HG02571 (cell line): ENCODE data around the gene B3GNT8.
"Not testable (repeated sequence)": the region's sequence is repeated elsewhere in the genome, so short reads cannot be mapped to it uniquely, and the experiment has no call there.

ENCODE experiments used
- ATAC-seq: cut with Tn5 transposase; IDR thresholded peaks from one replicate; pipeline ENCODE4 v1.9.1; 2021; ENCODE audit warnings: mild to moderate bottlenecking, moderate library complexity; ENCODE audit not compliant: unreplicated experiment

B3GNT8 gene

DNA sequence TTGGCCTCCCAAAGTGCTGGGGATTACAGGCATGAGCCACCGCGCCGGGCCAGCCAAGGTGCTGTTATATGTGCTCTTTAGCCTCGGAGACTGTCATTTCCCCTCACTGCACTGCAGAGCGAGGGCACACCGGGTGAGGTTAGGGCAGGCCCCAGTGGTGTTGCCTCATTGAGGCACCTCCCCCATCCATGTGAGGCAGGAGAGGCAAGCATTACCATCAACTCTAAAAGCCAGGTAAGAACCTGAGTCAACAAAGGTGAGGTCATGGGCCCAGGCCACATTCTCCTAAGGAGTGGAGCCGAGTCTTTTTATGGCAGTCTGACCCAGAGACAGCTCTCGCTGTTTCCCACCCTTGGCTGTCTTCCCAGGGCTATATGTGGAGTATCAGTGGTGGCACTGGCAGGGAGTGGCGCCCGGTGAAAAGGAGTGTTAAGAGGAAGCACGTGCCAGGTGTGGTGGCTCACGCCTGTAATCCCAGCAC is 10.9 kb downstream of the B3GNT8 start:
- ATAC-seq = no peak

DNA sequence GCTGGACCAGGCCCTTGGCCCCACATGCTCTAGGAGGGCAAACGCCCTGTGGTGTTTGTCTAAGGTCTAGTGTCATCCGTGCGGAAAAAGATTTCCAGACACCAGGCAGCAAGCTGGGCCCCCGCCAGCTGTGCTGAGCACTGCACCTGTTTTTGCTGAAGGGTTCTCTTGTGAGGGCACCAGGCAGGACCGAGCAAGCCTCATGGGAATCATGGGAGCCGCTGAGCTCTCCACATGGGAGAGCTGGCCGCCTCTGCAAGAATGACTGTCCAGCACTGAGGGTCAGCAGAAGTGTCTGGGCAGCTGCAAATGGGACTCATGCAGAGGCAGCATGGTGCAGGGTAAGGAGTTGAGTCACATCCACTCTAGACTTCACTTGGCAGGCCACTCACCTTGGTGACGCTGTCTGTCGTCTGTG is 12.0 kb downstream of the B3GNT8 start:
- ATAC-seq = no peak

DNA sequence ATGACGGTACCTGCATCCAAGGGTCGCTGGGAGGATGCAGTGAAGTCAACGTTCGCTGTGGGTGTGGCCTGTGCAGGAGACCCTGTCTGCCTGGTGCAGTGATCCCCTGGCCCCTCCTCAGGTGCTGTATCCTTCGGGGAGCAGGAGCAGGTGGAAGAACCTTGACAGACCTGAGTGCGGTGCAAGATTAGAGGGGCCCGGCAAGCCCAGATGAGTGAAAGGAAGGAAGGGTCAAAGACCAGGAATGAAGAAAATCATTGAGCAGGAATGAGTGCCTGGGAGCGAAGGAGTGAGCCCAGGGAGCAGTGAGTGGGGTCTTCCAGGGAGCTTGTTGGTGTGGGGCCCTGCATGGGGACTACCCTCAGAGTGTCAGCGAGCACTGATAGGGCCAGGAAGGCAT is 12.7 kb downstream of the B3GNT8 start:
- ATAC-seq = no peak

DNA sequence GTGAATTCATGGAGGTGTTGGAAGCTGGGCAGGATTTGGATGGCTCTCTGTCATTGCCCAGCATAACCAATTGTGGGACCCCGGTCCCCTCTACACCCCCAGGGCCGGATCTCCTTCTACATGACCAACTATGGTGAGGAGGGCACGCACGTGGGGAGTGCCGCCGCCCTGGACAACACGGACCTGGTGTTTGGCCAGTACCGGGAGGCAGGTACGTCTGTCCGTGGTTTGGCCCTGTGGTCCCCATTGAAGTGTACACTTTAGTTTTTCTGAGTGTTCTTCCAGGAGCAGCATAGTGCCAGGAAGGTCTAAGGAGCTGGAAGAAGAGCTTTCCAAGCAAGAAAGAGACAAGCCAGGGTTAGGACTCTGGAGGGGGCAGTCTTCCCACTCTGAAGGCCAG is 13.2 kb downstream of the B3GNT8 start:
- no peak for ATAC-seq

DNA sequence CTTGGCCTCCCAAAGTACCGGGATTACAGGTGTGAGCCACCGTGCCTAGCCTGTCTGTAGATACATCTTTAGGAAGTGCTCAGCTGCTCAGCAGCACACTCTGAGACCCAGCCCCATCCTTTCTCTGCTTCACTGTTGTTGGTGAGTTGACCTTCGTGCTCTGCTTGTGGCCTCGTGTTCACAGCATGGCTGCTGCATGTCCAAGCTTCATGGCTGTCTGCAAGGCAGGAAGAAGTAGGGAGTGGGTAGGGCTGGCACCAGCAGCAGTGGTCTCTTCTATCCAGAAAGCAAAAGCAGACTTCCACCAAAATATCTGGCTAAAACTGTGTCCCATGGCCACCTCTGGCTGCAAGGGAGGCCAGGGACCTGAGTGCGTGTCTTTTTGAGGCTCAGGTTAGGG is 14.2 kb downstream of the B3GNT8 start:
- no peak for ATAC-seq

DNA sequence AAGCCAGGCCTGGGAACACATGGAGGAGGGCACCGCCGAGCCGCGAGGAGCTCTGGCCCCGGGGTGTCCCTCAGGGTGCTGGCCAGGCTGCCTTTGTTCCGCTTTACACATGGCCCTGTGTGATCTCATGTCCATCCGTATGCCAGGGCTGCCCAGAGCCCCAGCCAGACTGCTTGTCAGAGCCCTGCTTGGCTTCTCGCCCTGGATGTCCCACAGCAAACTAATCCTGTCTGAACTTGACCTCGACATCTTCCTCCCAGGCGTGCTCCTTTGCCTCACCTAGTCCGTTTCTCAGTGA is 15.3 kb downstream of the B3GNT8 start:
- no peak for ATAC-seq

DNA sequence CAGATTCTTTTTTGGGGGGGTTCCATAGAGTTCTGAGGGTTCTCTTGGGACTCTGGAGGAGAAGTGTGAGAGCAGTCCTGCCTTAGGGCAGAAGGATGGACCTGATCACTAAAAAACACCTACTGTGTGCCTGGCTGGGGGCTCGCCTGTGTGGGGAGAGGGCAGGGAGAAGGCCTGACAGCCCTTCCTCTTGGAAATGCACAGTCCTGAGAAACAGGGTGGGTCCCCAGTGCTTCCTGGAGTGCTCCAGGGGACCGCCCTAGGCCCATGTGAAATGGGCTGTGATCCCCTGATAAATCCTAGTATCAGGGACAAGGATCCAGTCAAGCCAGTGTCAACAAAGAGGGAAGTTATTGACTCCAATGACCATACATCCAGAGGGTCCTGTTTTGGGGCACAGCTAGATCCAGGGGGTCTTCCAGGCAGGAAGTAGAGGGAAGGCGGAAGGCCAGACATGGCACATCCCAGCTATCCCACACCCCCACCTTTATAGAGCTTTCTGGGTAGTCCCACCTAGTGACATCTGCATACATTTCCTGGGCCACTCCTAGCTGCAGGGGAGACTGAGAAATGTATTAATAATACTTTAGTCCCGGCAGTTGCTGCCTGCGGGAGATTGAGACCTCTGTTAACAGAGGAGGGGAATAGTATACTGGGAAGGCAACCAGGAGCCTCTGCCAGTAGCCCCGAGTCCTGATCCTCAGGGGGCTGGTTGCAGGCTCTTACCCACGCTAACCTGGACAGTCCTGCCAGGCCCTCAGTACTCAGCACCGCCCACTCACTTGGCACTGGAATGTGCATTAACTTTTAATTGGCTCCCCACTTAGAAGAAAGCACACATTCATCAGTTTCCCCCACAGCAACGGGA is 15.8 kb downstream of the B3GNT8 start:
- no peak for ATAC-seq

DNA sequence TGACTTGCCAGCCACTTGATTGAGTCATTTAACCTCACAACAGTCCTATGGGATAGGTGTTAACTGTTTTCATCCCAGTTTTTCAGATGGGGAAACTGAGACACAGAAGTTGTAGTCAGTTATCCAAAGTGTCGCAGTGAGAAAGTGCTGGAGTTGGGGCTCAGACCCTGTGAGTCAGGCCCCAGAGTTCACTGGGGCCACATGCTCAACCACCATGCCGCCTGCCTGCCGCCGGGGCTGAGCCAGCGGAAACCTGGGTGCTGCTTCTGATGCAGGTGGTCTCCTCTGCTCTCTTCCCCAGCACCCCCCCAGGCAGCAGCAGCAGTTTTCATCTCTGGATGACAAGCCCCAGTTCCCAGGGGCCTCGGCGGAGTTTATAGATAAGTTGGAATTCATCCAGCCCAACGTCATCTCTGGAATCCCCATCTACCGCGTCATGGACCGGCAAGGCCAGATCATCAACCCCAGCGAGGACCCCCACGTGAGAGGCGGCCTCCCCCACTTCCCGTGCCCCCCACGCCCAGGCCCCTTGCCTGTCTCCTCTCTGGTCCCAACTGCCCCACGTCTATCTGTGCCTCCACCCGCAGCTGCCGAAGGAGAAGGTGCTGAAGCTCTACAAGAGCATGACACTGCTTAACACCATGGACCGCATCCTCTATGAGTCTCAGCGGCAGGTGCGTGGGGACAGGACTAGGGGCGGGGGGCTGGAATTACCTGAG is 16.7 kb downstream of the B3GNT8 start:
- no peak for ATAC-seq

DNA sequence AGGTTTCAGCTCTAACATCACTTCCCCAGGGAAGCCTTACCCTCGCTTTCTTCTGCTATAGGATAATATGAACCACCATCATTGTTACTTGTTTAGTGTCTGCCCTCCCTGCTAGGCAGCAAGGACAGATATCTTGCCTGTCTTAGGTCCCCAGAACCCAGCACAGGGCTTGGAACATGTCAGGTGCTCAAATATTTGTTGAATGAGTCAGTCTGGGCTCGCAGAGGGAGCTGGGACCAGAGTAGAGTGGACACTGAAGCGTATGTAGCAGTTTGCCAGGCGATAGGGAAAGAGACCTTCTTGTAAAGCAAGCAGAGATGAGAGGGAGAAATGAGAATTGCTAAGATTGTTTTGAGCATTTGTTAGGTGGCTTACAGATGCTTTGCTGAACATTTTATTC is 17.9 kb downstream of the B3GNT8 start:
- no peak for ATAC-seq

DNA sequence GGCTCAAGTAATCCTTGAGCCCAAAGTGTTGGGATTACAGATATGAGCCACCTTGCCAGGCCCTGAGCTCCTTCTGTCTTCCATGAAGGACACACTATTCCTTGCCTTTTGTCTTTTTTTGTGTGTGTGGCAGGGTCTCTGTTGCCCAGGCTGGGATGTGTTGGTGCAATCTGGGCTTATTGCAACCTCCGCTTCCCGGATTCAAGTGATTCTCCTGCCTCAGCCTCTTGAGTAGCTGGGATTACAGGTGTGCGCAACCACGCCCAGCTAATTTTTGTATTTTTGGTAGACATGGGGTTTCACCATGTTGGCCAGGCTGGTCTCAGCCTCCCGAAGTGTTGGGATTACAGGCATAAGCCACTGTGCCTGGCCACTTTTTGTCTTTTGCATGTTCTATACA is 18.3 kb downstream of the B3GNT8 start:
- ATAC-seq = not testable (repeated sequence)

DNA sequence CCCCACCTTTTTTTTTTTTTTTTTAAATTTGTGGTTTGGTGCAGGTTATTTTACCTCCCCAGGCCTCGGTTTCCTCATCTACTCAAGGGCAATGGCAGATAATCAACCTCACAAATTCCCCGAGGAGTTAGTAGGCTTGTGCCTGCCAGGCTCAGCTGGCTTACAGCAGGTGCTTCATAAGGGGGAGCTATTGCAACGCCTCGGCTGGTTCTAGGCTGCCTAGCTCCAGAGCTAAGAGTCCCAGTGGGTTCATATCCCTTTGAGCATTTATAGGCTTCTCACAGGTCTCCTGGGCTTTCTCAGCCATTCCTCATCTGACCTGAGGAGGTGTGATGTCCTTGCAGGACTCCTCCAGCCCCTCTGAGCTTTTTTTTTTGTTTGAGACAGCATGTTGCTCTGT is 18.9 kb downstream of the B3GNT8 start:
- ATAC-seq = no peak

DNA sequence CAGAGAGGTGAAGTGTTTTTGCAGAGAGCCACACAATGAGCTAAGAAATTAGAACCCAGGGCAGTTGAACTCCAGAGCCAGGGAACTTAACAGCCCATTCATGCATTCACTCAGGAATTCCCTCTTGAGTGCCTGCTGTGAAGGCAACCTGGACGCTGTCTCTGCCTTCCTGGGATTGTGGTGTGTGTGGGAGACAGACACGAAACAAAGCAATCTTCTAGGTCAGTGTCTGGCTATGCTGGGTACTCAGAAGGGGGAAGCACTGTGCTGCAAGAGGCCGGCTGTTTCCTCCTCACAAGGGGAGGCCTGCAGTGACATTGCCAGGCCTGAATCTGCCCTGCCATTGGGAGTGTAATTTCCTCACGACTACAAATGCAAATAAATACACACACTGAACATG is 19.9 kb downstream of the B3GNT8 start:
- no peak for ATAC-seq

DNA sequence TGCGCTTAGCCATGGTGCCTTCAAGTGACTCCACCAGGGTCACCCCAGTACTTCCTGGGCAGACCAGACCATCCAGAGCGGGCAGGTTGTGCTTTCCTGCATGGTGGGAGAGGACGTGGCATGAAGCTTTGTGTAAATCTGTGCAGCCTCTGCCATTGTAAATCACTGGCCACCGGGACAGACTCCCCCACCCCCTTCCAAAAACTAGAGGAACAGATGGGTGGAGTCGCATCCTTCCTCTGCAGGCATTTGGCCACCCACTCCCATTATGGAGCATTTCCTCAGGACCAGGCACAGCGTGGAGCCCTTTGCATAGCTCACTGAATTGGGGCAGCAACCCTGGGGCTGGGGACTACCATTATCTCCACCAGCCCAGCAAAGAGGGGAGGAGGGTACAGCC is 21.4 kb downstream of the B3GNT8 start:
- no peak for ATAC-seq

DNA sequence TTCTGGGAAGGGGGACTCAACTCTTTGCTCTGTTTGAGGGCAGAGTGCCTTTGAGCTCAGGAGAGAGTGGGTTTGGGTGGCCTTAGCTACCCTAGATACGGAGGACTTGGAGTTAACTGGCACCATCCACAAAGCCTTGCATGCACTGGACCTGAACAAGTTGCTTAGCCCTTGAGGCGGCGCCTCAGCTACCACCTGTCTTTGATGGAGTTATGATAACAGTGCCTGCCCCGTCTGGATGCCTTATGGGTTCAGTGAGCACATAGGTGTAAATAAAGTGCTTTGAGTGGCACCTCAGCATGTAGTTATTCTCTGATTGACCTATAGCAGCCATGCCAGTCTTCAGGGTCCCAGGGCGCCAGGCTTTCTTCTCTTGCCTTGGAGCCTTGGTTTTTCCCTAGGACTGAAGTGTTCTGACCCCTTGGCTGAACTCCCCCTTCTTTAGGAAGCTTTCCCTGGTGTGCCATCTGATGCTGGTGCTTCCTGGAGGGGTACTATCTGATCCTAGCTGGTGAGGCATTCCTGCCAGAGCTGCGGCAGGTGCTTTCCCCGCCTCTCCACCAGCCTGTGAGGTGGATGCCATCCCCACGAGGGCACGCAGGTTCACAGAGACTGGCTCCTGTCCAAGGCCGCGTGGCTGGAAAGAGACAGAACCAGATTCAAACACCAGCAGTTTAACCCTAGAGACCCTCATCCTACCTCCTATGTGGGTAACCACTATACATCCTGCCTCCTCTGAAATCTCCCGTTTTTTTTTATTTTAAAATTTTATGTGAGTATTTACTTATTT is 23.8 kb downstream of the B3GNT8 start:
- ATAC-seq = no peak

DNA sequence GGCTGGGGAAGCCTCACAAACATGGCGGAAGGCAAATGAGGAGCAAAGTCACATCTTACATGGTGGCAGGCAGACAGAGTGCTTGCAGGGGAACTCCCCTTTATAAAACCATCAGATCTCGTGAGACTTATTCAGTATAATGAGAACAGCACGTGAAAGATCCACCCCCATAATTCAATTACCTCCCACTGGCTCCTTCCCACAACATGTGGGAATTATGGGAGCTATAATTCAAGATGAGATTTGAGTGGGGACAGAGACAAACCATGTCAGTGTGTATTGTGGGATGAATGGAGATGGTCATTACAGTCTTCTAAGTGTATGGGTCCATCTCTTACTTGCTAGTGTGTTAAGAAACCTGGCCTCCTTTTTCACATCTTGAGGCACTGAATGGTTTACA is 25.2 kb downstream of the B3GNT8 start:
- ATAC-seq = no peak

DNA sequence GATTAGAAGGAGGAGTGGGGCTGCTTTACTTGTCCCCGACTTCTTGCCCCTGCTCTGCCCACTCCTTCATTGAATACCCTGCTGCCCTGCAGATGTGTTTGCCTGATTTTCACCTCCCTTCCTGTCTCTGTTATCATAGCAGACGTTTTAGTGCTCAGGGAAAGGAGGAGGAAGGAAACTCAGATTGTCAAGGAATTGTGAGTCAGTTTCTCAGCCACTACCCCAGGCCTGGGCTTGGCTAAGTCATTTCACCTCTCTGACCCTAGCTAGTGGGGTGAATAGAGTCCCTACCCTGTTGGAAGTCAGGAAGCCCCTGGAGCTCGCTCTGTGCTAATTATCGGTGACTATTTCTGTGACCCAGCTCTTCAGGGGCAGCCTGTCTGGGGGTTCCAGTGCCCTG is 25.7 kb downstream of the B3GNT8 start:
- ATAC-seq = no peak

DNA sequence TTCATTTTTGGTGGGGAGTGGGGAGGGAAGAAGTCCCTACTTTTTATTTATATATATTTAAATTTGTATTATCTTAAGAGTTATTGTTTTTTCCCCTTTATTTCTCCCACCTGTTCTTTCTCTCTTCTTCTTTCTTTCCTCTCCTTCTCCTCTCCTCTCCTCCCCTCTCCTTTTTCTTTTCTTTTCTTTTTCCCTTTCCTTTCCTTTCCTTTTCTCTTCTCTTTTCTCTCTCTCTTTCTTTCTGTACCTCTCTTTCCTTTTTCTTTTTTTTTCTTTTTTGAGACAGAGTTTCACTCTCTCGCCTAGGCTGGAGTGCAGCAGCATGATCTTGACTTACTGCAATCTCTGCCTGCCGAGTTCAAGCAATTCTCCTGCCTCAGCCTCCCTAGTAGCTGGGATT is 27.6 kb downstream of the B3GNT8 start:
- no peak for ATAC-seq

DNA sequence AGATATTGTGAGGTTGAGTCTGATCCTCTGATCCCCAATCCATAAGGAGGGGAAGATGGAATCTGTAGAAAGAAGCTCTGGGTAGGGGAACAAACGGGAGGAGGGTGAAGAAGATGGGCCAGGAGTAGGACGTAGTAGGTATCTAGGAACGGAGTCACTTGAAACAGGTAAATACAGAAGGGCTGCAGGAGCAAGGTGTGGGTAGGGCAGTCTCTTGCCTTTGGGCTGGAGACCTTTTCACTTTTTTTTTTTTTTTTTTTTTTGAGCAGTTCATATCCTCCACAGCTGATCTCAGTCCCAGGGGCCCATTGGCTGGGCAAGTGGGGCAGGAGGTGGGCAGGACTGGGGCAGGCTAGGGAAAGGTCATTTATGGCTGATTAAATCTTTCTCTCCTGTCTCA is 28.1 kb downstream of the B3GNT8 start:
- no peak for ATAC-seq

DNA sequence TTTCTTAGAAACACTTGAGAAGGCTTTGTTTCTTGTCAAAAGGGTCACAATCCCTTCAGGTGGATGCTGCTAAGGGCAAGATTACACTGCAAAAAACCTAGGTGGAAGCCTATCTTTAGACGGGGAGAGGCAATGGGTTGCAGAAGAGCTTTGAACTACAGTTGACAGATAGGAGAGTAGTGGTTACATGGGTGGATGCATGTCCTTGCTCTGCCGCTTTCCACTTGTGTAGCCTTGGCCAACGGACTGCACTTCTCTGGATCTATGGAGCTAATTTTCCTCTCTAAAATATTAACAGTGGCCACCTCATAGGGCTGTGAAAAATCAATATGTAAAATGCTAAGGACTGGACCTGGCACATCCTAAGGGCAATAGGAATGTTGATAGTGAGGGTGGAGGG is 28.6 kb downstream of the B3GNT8 start:
- ATAC-seq = no peak

DNA sequence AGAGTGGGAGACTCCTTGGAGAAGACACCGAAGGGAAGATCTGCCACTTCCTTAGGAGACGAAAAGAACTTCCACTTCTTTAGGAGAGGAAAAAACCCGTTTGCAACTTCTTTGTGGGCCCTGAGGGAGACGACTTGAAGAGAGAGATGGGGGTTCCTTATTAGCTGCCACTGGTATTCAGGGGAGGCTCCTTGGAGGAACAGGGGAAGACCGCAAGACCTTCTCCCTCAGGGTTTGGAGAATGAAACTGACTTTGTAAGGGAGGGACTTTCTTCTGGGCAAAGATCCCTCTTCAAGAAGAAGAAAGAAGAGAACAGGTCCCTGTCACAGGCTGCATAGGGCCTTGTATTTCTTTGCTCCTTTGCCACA is 29.1 kb downstream of the B3GNT8 start:
- ATAC-seq = no peak

DNA sequence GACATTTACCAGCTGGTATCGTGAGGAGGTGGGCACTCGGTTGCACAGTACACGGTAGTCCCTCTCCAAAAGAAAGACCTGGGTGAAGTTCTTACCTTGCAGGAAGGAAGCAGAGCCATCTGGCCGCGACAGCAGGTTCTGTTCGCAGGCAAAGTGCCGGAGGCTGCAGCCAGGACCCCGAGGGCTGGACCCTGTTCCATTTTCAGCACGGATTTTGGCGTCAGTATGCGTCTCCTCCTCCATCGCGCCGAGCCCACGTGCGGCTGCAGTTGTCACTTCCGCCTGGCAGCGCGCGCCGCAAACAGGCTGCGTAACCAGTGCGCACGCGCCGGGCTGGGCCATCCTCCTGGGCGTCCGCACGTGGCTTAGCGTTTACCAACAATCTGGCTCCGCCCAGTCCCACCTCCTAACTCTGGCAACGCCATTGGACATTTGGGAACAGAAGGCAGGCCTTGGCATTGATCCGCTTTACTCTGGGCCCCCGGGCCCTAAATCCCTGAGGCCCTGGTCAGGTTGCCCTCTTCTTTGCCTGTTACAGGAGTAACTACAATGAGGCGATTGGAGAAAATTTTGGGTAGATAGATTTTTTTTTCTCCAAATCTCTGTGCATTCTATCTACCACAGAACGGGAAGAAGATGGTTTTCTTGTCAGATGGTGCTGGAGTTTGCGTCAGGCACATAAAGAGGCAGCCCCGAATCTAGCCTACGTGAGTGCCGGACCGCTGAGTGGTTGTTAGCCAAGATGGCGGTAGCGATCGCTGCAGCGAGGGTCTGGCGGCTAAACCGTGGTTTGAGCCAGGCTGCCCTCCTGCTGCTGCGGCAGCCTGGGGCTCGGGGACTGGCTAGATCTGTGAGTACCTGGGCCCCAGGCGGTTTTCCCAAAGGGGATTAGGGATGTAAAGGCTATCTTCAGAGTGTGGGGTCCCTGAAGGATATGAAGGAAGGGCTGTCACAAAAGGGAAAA is 29.8 kb downstream of the B3GNT8 start, which contains the start of the genes BCKDHA and EXOSC5:
Gene BCKDHA, plus strand, starts transcription at position 733 of the 964 bp plus-strand sequence. Its CDS starts 10 bp downstream, at position 743.
Gene EXOSC5, minus strand, starts transcription at position 274 of the 964 bp plus-strand sequence. Its CDS starts 31 bp downstream, at position 243.
- peak; percentile 87 for ATAC-seq
